Neural cell (in vitro differentiated cells): Measurements from ENCODE around the gene PAK4. TPM values are rescaled to one million over a fixed set of nuclear protein-coding genes. Genes with fewer than 3 reads are reported as not detected.

Source experiments
- H2AFZ ChIP-seq: fragments of 200-600, 300-800 bp; sonication (generic), shearing (Covaris generic); 2 replicates; pipeline ENCODE4 v1.6.0; 2014; ENCODE audit warnings: low read depth, mild to moderate bottlenecking, antibody characterized with exemption, low read length, moderate library complexity
- H3F3A ChIP-seq: fragments of 200-600 bp; shearing (Covaris generic); 2 replicates; pipeline ENCODE4 v1.6.1; 2016; ENCODE audit warnings: mild to moderate bottlenecking, moderate library complexity, mixed read lengths, antibody characterized with exemption, low read length; ENCODE audit not compliant: insufficient read depth, poor library complexity, severe bottlenecking
- H3K27ac ChIP-seq: fragments of 200-600, 300-800 bp; sonication (generic), shearing (Covaris generic); 2 replicates; pipeline ENCODE4 v1.5.1; 2014; ENCODE audit warnings: mild to moderate bottlenecking, low read length, moderate library complexity
- H3K27me3 ChIP-seq: fragments of 300-800, 200-600 bp; sonication (generic), shearing (Covaris generic); 2 replicates; pipeline ENCODE4 v1.6.0; 2014; ENCODE audit warnings: mild to moderate bottlenecking, low read depth, low read length, moderate library complexity; ENCODE audit not compliant: insufficient read depth
- H3K36me3 ChIP-seq: fragments of 300-800, 200-600 bp; sonication (generic), shearing (Covaris generic); 2 replicates; pipeline ENCODE4 v1.5.1; 2014; ENCODE audit warnings: mild to moderate bottlenecking, antibody characterized with exemption, low read length, moderate library complexity; ENCODE audit not compliant: insufficient read depth
- H3K4me2 ChIP-seq: fragments of 300-800, 200-600 bp; sonication (generic), shearing (Covaris generic); 2 replicates; pipeline ENCODE4 v1.6.0; 2014; ENCODE audit warnings: mild to moderate bottlenecking, low read length
- H3K4me3 ChIP-seq: fragments of 300-800, 200-600 bp; sonication (generic), shearing (Covaris generic); 2 replicates; pipeline ENCODE4 v1.5.1; 2014; ENCODE audit warnings: mild to moderate bottlenecking, low read length, moderate library complexity
- H3K79me2 ChIP-seq: fragments of 200-600 bp; shearing (Covaris generic); replicated peaks from 2 replicates; pipeline ENCODE4 v1.6.0; 2014; ENCODE audit warnings: mild to moderate bottlenecking, low read length, moderate library complexity; ENCODE audit not compliant: insufficient read depth
- H3K9ac ChIP-seq: fragments of 300-800, 200-600 bp; sonication (generic), shearing (Covaris generic); 2 replicates; pipeline ENCODE4 v1.6.1; 2016; ENCODE audit warnings: mild to moderate bottlenecking, low read length, mixed read lengths
- H3K9me2 ChIP-seq: fragments of 200-600 bp; shearing (Covaris generic); 2 replicates; pipeline ENCODE4 v1.6.1; 2016; ENCODE audit warnings: mild to moderate bottlenecking, low read length, mixed read lengths; ENCODE audit not compliant: insufficient read depth
- H3K9me3 ChIP-seq: fragments of 200-600, 300-800 bp; sonication (generic), shearing (Covaris generic); 2 replicates; pipeline ENCODE4 v1.6.1; 2016; ENCODE audit warnings: mild to moderate bottlenecking, mixed run types, low read length, moderate library complexity, mixed read lengths
- H4K20me1 ChIP-seq: fragments of 200-600 bp; shearing (Covaris generic); 2 replicates; pipeline ENCODE4 v1.6.1; 2016; ENCODE audit warnings: mild to moderate bottlenecking, mixed run types; ENCODE audit not compliant: insufficient read depth
- EP300 ChIP-seq: fragments of 450-650 bp; conservative IDR thresholded peaks from 2 replicates; pipeline ENCODE4 v1.6.1; 2014; ENCODE audit warnings: antibody characterized with exemption, mild to moderate bottlenecking, moderate library complexity; ENCODE audit not compliant: poor library complexity, severe bottlenecking
- EZH2 ChIP-seq: fragments of 200-600, 300-800 bp; shearing (Covaris generic), sonication (generic); IDR thresholded peaks from 2 replicates; pipeline ENCODE4 v1.6.1; 2014; ENCODE audit warnings: antibody characterized with exemption, low read length, borderline replicate concordance, mild to moderate bottlenecking; ENCODE audit not compliant: insufficient read depth, poor library complexity, severe bottlenecking
- MXI1 ChIP-seq: fragments of 450-650 bp; conservative IDR thresholded peaks from 2 replicates; pipeline ENCODE4 v1.6.1; 2014; ENCODE audit warnings: antibody characterized with exemption, mild to moderate bottlenecking; ENCODE audit not compliant: poor library complexity, severe bottlenecking
- POLR2AphosphoS5 ChIP-seq: IDR thresholded peaks from 2 replicates; pipeline ENCODE4 v1.6.1; 2012
- RAD21 ChIP-seq: fragments of 450-650 bp; conservative IDR thresholded peaks from 2 replicates; pipeline ENCODE4 v1.6.1; 2014; ENCODE audit warnings: antibody characterized with exemption, mild to moderate bottlenecking, moderate library complexity
- SMC3 ChIP-seq: fragments of 450-650 bp; conservative IDR thresholded peaks from 2 replicates; pipeline ENCODE4 v1.6.1; 2014; ENCODE audit warnings: antibody characterized with exemption, mild to moderate bottlenecking, moderate library complexity; ENCODE audit not compliant: poor library complexity
- TAF1 ChIP-seq: IDR thresholded peaks from 2 replicates; pipeline ENCODE4 v1.6.1; 2012; ENCODE audit warnings: low read depth
- polyA plus RNA-seq: library from polyadenylated mRNA; depleted of rRNA; stranded (reverse); fragments of >200 nt; gene quantifications from 2 replicates; pipeline ENCODE4 v1.2.3, GENCODE V29; 2014
- TF ChIP-seq, protein P1 (sequence below): fragments of 450-650 bp; IDR thresholded peaks from 2 replicates; pipeline ENCODE4 v1.5.1; 2014; ENCODE audit warnings: antibody characterized with exemption, mild to moderate bottlenecking, moderate library complexity; ENCODE audit not compliant: poor library complexity, severe bottlenecking
- TF ChIP-seq, protein P2 (sequence below): IDR thresholded peaks from 2 replicates; pipeline ENCODE4 v1.6.1; 2012; ENCODE audit warnings: borderline replicate concordance

Gene PAK4
- polyA plus RNA-seq, 1 donor from 2014 or later = 5.4 TPM

DNA sequence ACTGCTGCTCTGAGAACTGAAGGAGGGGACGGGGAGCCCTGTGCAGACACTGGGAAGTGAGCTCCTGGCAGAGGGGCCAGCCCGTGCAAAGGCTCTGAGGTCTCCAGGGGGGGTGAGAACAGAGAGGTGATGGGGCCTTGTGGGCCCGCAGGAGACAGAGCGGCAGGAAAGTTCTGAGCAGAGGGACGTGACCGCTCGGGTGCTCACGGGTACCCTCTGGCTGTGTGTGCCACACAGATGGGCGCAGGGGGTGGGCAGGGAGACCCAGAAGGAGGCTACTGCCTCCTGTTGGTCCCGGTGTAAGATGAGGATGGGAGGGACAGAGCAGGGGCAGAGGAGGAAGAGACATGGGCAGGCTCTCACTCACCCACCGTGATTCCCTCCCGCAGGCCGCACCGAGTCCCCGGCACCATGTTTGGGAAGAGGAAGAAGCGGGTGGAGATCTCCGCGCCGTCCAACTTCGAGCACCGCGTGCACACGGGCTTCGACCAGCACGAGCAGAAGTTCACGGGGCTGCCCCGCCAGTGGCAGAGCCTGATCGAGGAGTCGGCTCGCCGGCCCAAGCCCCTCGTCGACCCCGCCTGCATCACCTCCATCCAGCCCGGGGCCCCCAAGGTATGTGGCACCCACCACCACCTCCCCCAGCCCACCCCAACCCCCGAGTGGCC lies 43.7 kb downstream of the PAK4 start:
- Histone ChIP-seq H3K79me2 (no peaks in the 10 kb centered on the region), H3K9me3 (no peaks in the 10 kb centered on the region), H3K4me2 (no peak overlapping the region), H3K27ac (no peak overlapping the region), H3K9ac (no peak overlapping the region), H3K36me3 (no peaks in the 10 kb centered on the region), H3K9me2 (no peaks in the 10 kb centered on the region), H3F3A (no peaks in the 10 kb centered on the region), H2AFZ (no peak overlapping the region), H4K20me1 (no peaks in the 10 kb centered on the region), H3K27me3 (no peaks in the 10 kb centered on the region), H3K4me3 (no peak overlapping the region)
- TF ChIP-seq SMC3 = no peak
- no peak for TF ChIP-seq TAF1
- no peak for TF ChIP-seq MXI1
- no peak for TF ChIP-seq POLR2AphosphoS5
- TF ChIP-seq EP300 = no peak
- TF ChIP-seq EZH2 = no peak
- TF ChIP-seq RAD21 = no peak
- TF ChIP-seq, protein P1, sequence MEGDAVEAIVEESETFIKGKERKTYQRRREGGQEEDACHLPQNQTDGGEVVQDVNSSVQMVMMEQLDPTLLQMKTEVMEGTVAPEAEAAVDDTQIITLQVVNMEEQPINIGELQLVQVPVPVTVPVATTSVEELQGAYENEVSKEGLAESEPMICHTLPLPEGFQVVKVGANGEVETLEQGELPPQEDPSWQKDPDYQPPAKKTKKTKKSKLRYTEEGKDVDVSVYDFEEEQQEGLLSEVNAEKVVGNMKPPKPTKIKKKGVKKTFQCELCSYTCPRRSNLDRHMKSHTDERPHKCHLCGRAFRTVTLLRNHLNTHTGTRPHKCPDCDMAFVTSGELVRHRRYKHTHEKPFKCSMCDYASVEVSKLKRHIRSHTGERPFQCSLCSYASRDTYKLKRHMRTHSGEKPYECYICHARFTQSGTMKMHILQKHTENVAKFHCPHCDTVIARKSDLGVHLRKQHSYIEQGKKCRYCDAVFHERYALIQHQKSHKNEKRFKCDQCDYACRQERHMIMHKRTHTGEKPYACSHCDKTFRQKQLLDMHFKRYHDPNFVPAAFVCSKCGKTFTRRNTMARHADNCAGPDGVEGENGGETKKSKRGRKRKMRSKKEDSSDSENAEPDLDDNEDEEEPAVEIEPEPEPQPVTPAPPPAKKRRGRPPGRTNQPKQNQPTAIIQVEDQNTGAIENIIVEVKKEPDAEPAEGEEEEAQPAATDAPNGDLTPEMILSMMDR = no peak
- TF ChIP-seq, protein P2, sequence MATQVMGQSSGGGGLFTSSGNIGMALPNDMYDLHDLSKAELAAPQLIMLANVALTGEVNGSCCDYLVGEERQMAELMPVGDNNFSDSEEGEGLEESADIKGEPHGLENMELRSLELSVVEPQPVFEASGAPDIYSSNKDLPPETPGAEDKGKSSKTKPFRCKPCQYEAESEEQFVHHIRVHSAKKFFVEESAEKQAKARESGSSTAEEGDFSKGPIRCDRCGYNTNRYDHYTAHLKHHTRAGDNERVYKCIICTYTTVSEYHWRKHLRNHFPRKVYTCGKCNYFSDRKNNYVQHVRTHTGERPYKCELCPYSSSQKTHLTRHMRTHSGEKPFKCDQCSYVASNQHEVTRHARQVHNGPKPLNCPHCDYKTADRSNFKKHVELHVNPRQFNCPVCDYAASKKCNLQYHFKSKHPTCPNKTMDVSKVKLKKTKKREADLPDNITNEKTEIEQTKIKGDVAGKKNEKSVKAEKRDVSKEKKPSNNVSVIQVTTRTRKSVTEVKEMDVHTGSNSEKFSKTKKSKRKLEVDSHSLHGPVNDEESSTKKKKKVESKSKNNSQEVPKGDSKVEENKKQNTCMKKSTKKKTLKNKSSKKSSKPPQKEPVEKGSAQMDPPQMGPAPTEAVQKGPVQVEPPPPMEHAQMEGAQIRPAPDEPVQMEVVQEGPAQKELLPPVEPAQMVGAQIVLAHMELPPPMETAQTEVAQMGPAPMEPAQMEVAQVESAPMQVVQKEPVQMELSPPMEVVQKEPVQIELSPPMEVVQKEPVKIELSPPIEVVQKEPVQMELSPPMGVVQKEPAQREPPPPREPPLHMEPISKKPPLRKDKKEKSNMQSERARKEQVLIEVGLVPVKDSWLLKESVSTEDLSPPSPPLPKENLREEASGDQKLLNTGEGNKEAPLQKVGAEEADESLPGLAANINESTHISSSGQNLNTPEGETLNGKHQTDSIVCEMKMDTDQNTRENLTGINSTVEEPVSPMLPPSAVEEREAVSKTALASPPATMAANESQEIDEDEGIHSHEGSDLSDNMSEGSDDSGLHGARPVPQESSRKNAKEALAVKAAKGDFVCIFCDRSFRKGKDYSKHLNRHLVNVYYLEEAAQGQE = no peak

DNA sequence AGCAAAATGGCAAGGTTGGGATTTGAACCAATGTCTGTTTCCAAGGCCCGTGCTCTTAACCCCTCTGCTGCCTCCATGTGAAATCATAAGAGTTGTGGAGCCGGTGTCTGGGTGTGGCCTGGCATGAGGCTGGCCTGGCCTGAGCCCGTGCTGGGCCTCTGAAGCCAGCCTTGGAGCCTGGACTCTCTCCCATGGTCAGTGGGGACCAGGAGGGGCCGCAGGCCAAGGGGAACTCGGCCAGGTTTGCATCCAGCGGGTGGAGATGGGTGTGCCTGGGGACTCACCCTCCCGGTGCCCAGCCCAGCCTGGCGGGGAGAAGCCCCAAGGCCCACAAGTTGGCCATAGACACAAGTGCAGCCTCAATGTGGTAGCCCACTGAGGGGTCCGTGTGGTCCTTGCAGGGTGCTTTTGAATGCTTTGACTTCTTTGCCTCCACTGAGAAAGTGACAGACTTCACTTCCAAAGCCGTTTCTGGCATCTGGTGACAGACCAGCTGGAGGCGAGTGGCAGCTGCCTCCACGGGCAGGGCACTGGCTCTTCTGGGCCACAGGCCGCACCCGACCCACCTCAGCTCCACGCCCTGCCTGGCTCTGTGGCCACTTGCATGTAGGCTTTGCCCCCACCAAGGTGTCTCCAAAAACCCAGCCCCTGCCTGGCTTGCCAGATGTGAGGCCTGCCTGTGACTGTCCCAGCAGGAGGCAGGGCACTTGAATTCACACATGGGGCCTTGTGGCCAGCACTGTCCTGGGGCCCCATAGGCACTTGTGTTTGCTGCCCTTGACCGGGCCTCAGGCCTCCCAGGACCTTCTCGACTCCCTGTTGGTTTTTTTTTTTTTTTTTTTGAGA lies 45.0 kb downstream of the PAK4 start:
- H3K9ac ChIP-seq = no peak overlapping the region
- H4K20me1 ChIP-seq = no peaks in the 10 kb centered on the region
- no peaks in the 10 kb centered on the region for H3K27me3 ChIP-seq
- no peaks in the 10 kb centered on the region for H3F3A ChIP-seq
- H3K4me2 ChIP-seq = no peak overlapping the region
- H3K9me2 ChIP-seq = no peaks in the 10 kb centered on the region
- no peak overlapping the region for H3K27ac ChIP-seq
- H3K79me2 ChIP-seq = no peaks in the 10 kb centered on the region
- TF ChIP-seq EZH2 = no peak
- TF ChIP-seq, protein P1 = no peak
- TF ChIP-seq POLR2AphosphoS5 = no peak
- no peak for TF ChIP-seq EP300
- TF ChIP-seq TAF1 = no peak
- TF ChIP-seq, protein P2 = no peak
- TF ChIP-seq RAD21 = no peak
- TF ChIP-seq SMC3 = no peak
- TF ChIP-seq MXI1 = no peak
- no peak overlapping the region for H2AFZ ChIP-seq
- no peak overlapping the region for H3K4me3 ChIP-seq
- H3K9me3 ChIP-seq = no peaks in the 10 kb centered on the region
- no peaks in the 10 kb centered on the region for H3K36me3 ChIP-seq
